Right atrium auricular region (tissue), 2 donors: ENCODE data around the gene ALOX5AP. TPM values are rescaled to one million over a fixed set of nuclear protein-coding genes. Genes with fewer than 3 reads are reported as not detected.

Experiments
- DNase-seq: peaks from one replicate; pipeline ENCODE4 v3.0.0-alpha.2; 2019; ENCODE audit warnings: low spot score
- H3K27ac ChIP-seq, 2 donors: fragments of 200-600 bp; sonication (generic); 1 replicate in 1 of 2; 2 replicates in 1 of 2; pipeline ENCODE4 v1.5.1; 2016 to 2019
- H3K27me3 ChIP-seq, 2 donors: fragments of 200-600 bp; sonication (generic); one replicate each; pipeline versions ENCODE4 v1.5.1 to v1.6.0; 2017 to 2019
- H3K36me3 ChIP-seq: fragments of 200-600 bp; sonication (generic); one replicate; pipeline ENCODE4 v1.5.1; 2016
- H3K4me1 ChIP-seq, 2 donors: fragments of 200-600 bp; sonication (generic); one replicate each; pipeline versions ENCODE4 v1.5.1 to v1.6.0; 2017 to 2019
- H3K4me3 ChIP-seq, 2 donors: fragments of 200-600 bp; sonication (generic); 1 replicate in 1 of 2; 2 replicates in 1 of 2; pipeline ENCODE4 v1.5.1; 2017 to 2019; ENCODE audit warnings: mild to moderate bottlenecking in 1 of 2, moderate library complexity in 1 of 2
- H3K9me3 ChIP-seq, 2 donors: fragments of 200-600 bp; sonication (generic); one replicate each; pipeline ENCODE4 v1.5.1; 2019
- CTCF ChIP-seq, 2 donors: fragments of 200-600 bp; sonication (generic); IDR thresholded peaks; one replicate each; pipeline ENCODE4 v1.5.1; 2019; ENCODE audit warnings: antibody characterized with exemption in 2 of 2
- total RNA-seq, 2 donors: library from RNA; depleted of rRNA; stranded (reverse); fragments of >200 nt; gene quantifications; one replicate each; pipeline ENCODE4 v1.1.0, GENCODE V29; 2016

ALOX5AP gene
- total RNA-seq, 2 donors from 2014 or later, result 7.4 to 41.4 TPM

DNA sequence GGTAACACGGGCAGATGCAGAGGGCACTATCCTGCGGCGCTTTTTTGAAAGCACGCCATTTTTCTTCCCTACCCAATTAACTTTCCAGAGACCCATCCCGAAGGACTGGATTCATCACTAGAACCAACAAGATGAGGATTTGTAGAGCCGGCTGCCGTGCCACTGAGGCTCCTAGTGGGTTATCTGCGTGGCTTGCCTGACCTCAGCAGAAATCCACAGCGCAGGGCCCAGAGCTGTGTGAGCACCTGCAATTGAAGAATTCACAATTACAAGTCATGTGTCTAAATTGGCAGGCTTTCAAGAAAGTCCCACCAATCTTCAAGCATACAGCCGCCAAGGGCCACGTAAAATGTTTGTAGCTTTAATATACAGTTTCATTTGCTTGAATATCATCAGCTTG lies 75.5 kb downstream of the ALOX5AP start:
- H3K36me3 ChIP-seq, result no peaks in the 10 kb centered on the region
- H3K9me3 ChIP-seq, result no peaks in the 10 kb centered on the region
- no peak overlapping the region for H3K27ac ChIP-seq
- no peaks in the 10 kb centered on the region for H3K27me3 ChIP-seq
- peaks cover 0 to 10% of the 10 kb centered on the region in 2 donors for H3K4me1 ChIP-seq
- DNase-seq, result no peak
- H3K4me3 ChIP-seq, result no peak overlapping the region
- TF ChIP-seq CTCF (IDR thresholded peaks at IDR 0.05), result no peak

Other genes starting within 250 kb of the ALOX5AP start
- 10 to 100 TPM; 13.5 to 15.8 TPM for gene USPL1, start 117.6 kb upstream of the ALOX5AP start, total RNA-seq
- gene MEDAG, start 170.7 kb downstream of the ALOX5AP start, total RNA-seq, result 10 to 100 TPM; 37.4 to 42.4 TPM
- gene TEX26, start 197.1 kb downstream of the ALOX5AP start, total RNA-seq, result not detected